GM12872 (cell line): Measurements from ENCODE around the gene CACHD1.

ENCODE experiments used
- TF ChIP-seq, protein P1 (sequence below): IDR thresholded peaks from 3 replicates; pipeline ENCODE4 v1.5.1; 2011; ENCODE audit warnings: low read depth, mild to moderate bottlenecking, low read length, moderate library complexity; ENCODE audit not compliant: insufficient read depth

CACHD1 gene

DNA sequence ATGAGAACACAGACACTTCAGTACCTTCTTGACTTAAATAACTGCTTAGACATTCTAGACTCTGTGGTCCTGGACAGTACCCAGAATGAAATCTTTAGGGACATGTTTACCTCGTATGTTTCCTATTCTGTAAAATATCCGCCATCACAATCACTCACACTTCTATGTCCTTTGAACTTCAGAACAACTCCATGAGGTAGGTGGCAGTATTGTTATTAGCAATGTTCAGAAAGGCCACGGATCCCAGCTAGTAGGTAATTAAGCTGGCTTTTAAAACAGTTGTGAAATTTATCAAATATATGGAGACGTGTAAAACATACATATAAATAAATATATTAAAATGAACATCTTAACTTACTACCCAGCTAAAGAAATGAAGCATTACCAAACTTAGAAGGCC is 83.4 kb downstream of the CACHD1 start:
- TF ChIP-seq, protein P1, sequence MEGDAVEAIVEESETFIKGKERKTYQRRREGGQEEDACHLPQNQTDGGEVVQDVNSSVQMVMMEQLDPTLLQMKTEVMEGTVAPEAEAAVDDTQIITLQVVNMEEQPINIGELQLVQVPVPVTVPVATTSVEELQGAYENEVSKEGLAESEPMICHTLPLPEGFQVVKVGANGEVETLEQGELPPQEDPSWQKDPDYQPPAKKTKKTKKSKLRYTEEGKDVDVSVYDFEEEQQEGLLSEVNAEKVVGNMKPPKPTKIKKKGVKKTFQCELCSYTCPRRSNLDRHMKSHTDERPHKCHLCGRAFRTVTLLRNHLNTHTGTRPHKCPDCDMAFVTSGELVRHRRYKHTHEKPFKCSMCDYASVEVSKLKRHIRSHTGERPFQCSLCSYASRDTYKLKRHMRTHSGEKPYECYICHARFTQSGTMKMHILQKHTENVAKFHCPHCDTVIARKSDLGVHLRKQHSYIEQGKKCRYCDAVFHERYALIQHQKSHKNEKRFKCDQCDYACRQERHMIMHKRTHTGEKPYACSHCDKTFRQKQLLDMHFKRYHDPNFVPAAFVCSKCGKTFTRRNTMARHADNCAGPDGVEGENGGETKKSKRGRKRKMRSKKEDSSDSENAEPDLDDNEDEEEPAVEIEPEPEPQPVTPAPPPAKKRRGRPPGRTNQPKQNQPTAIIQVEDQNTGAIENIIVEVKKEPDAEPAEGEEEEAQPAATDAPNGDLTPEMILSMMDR, result no peak

DNA sequence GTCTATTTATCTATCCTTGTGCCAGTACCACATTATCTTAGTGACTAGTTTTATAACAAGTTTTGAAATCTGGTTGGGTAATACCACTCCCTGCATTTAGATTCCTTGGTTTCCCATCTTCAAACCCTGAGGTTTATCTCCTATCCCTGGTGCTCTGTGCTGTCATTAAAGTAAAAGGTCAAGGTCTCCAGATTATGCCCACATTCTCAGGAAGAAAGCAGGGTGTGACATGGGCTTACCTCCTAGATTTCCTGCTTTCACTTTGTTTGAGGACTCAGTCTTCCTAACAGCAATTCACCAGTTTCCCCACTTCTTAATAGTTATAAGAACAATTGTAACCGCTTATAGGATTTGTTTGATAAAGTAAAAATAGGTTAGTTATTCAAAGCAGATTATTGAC is 86.0 kb downstream of the CACHD1 start:
- TF ChIP-seq, protein P1, result no peak

DNA sequence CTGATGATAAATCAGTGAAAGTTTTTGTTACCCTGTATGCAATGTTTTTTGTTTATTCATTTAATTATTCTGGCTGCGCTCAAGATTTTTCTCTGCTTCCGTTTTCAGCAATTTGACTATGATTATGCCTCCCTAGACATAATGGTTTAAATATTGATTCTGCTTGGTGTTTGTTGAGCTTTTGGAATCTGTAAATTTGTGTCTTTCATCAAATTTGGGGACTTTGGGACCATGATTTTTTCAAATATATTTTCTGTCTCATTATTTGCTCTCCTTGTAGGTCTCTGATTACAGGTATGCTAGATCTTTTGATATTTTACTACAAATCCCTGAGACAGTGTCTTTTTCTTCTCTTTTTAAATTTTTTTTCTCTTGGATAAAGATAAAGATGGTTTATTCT is 92.1 kb downstream of the CACHD1 start:
- TF ChIP-seq, protein P1, result no peak

DNA sequence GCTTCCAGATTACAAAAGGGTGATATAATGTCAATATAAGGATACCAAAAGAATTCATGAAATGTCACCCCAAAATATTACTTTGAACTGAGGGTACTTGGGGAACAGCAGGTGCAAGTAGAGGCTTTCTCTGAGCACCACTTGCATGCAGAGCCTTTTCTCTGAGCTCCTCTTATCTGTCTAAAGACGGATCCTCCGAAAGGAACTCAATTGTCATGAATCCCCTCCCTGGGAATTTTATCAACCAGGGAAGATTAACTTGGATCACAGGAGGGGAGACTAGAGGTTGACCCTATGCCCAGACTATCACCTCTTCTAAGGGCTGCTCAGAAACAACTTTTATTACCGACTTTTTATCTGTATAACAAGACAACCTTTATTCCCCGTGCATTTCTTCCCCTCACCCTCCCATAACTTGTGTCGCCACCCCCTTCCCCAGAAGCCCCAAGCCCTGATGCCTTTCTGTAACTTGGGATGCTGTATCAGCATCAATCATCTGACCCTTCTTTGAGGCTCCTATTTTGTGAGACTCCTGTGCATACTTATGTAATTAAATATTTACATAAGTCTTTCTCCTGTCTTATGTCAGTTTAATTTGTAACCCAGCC is 94.1 kb downstream of the CACHD1 start:
- TF ChIP-seq, protein P1, result no peak

DNA sequence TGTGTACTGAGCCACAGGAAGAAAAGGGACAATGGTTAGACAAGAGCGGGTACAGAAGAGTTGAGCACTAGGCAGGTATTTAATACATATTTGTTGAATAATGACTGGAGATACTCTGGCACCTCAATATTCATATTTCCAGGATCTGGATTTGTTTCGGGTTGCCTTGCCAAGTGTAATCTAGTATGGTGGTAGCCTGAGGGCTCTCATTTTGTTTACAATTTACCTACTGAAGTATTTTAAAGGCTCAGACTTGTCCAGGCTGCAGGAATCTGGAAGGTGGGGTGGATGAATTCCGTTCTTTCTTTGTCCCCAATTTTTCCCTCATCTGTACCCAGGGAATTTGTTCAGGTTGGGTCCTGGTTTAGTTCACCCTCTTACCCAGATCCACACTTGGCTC is 95.0 kb downstream of the CACHD1 start:
- TF ChIP-seq, protein P1, result no peak

DNA sequence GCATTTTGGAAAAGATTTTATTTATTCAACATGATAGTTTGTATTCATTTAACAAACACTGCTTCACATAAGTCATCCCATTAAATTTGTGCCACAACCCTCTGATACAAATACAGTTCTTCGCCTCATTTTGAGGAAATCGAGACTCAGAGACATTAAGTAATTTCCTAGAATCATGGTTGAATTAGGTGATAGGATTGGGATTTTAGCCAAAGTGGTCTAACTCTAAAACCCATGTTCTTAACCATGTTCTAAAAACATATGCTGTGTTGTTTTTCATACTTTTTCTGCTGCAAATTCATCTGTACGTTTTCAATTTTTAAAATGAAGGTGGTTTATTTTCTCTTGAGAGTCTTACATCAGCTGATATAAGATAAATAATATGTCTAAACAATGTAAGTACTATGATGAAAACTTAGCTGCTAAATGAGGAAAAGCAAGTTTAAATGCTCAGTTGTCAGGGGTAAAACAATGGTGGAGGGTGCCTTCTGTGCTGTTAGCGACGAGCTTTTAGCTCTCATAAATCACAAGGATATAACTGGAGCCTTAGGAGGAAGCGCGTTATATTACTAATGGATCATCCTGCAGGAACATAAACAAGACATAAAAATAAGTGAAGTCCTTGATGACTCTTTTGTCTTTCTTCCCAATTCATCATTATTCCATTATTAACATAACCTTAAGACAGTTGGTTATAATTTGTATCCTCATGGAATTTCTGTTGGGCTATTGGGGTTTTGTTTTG is 97.7 kb downstream of the CACHD1 start:
- TF ChIP-seq, protein P1, result no peak

DNA sequence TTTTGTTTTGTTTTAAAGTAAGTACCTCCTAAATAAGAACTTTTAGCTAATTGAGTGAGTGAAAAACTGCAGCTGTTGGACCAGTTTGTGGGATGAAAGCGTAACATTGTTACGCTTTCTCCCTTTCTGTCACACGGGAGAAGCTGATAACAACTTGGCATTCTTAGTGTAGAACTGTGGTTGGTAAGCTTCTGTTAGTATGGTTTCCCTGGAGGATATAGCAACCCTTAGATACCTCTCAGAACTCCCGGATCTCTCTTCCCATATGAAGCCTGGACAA is 98.2 kb downstream of the CACHD1 start:
- TF ChIP-seq, protein P1, result no peak
